HG02759 (cell line): ENCODE measurements around the gene SCN7A.
"Not testable (repeated sequence)": the region's sequence is repeated elsewhere in the genome, so short reads cannot be mapped to it uniquely, and the experiment has no call there.

Experiments
- ATAC-seq: cut with Tn5 transposase; IDR thresholded peaks from one replicate; pipeline ENCODE4 v1.9.1; 2021; ENCODE audit warnings: mild to moderate bottlenecking, moderate library complexity; ENCODE audit not compliant: unreplicated experiment

Gene SCN7A

GRCh38 chr2:166361351-166362153 lies 132.5 kb downstream of the SCN7A start:
- peak; percentile 65 for ATAC-seq

- no peak for ATAC-seq
These were observed 133.1 kb downstream of the SCN7A start for GRCh38 chr2:166360906-166361305.

DNA sequence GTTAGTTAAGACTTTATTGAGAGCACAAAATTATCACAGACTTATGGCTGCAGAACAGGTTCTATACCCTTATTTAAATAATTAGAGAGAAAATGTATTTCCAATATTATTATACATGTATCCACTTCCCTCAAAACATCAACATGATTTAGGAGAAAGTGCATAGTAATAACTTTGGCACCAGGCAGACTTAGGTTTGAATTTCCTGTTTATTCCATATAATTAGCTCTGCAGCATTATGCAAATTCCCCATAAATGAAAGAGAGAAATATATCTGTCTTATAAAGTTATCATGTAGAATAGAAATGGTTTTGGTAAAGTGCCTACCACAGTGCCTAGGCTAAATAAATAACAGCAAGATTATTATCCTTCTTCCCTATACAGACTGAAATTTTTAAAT lies 133.6 kb downstream of the SCN7A start:
- no peak for ATAC-seq

DNA sequence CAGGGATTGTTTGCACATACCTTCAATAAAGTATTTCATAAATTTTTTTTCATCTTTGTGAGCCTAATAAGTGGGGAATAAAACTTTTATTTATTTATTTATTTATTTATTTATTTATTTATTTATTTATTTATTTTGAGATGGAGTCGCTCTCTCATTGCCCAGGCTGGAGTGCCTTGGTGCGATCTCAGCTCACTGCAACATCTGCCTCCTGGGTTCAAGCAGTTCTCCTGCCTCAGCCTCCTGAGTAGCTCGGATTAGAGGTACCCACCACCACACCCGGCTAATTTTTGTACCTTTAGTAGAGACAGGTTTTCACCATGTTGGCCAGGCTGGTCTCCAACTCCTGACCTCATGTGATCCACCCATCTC lies 136.1 kb downstream of the SCN7A start:
- ATAC-seq: not testable (repeated sequence)

DNA sequence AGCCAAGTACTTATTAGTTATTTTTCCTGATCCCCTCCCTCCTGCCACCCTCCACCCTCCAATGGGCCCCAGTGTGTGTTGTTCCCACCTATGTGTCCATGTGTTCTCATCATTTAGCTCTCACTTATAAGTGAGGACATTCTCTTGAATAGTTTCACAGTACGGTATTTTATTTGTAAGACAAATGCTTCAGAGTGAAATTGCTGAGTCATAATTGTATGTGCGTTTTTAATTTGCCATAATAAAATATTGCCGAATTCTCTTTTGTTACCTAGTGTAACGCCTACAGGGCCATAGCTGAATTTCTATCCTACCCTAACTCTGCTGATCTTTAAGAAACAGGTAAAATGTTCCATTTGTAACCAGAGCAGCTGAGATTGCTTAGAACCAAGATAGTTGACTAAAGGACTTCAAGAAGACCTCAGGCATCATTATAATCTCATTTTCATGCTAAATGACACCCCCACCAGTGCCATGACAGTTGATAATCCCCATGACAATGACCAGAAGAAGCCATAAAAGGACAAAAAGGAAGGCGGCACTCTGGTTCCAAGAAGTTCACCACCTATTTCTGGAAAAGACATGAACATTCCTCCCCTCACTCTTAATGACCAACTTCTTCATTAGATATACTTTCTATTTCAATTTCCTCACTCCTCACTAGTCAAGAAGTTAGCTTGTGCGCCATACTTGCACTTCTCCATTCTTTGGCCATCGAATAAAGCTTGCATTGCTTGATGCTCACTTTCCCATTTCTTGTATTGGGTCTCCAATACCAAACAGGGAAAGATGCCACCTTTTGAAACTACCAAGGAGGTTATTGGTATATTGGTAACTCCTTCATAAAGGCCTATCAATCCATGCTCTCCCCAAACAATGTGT lies 136.7 kb downstream of the SCN7A start:
- no peak for ATAC-seq
